HUDEP-2 (cell line): ENCODE results near the gene MRPS15.
A peak's percentile ranks its signal among the peaks of the same experiment; 100 is the strongest.

Experiments
- DNase-seq, 76 experiments: peaks; one replicate each; lab custom pipeline; 2025; ENCODE audit not compliant: unreplicated experiment in 76 of 76; lab: John Stamatoyannopoulos, UW

MRPS15 gene

DNA sequence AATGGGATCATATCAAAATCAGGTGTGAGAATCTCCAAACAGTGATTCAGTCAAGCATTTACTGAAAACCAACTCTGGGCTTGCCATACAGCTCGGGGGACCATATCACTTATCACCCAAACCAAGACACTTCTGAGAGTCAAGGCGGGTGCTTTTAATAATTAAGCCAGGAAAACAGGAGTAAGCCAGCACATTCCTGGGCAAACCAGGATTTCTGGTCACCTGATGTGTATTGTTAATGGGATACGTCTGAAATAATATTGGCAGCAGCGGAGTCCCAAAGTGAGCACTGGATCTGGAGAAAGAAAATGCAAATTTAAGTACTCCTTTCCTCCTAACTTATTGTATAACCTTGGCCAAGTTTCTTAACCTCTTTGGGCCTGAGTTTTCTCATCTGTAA lies 31.6 kb downstream of the MRPS15 start:
- no peak for DNase-seq

DNA sequence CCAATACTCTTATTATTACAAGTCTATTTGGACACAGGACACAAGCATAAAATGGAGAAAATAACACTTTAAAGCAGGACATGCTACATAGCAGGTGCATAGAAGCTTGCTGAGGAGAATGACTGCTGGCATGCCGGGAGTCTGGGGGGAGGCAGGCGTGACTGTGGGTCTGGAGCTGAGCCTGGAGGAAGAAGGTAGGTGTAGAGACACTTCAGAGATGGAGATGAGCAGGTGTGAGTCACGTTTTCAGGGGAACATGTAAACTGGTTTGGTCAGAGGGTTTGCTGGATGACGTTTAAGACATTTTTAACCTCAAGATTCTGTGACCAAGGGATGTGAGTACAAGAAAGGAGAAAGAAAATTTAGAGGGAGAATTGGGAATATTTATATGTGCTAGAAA lies 38.4 kb downstream of the MRPS15 start:
- no peak for DNase-seq

DNA sequence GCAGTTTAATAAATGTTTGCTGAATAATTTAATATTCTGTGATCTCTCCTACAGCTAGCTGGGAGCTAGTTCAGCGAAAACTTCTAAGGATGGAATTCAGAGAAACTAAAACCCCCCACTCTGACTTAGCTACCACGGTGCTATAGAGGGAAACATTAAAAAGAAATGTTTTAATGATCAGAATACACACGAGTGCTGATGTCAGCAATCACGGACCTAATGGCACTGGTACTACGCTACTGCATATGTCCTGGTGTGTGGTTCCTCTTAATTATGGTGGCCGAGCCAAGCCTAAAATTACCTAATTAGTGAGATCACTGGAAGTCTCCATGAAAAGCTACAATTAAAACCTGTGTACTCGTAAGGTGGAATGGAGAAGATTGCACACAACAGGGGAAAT lies 42.5 kb downstream of the MRPS15 start:
- DNase-seq: no peak

DNA sequence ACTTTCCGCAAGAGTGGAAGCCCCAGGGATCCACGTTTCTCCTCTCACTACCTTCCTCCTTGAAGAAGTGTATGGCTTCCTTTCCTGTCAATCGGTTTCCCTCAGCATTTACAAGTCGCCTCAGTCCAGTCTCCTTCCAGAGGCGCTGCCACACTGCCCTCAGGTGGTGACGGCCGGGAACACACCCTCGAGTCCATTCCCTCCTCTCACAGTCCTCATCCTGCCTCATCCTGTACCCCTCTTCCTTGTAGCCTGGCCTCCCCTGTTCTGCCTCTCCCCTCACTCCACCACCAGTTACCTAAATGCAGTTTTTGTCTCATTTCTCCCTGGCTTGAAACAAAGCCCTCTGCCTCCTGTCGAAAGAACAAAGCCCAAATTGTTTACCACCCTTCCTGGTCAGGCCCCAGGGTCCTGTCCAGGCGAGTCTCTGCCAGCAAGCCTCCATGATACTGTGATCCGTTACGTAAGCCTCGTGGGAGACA lies 43.3 kb downstream of the MRPS15 start:
- DNase-seq: peak in 71 of 76 experiments; percentile 11 to 87 (median 64)

DNA sequence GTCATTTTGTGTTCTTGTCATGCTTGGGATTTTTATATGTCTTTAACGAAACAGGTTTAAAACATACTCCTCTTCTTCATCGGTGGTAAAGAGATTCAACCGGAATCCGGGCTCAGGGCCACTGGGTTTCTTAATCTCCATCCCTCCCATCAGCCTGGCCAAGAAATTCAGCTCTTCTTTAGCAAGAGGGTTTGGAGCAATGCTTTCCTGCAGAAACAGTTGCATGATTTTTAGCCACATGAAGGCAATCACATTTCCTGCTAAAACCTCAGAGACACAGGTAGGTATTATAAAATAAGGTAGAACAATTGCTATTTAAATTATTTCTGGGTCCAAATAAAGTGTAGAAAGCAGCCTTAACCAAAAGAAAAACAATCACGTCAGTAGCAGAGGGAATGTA lies 43.8 kb downstream of the MRPS15 start:
- DNase-seq: no peak

DNA sequence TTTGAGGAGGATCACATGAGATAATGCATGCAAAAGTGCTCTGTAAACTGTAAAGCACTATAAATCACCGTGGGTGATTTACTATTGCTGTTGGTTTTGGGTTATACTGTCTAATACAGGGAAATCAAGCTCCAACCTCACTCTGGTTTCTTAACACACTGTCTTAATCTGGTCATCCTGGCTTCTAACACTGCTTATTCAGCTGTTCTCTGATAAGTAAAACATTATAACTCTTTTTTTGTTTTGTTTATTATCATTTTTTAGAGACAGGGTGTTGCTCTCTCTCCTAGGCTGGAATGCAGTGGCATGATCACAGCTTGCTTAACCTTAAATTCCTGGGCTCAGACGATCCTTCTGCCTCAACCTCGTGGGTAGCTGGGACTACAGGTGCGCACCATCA lies 44.6 kb downstream of the MRPS15 start:
- DNase-seq: no peak

DNA sequence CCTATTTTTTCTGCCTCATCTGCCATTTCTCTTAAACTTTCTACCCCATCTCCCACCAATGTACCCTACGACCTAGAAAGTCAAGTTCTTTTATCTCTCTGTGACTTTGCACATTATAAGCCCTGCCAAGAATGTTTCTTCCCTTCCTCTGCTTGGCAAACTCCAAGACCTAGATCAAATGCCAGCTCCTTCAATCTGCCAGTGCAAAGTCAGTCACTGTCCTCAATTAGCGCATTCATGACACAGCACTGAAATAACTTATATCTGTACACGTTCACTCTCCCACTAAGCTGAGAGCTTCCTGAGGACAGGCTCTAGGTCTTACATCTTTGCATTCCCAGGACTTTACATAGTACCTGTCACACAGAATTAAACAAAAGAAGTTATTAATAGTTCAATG lies 45.0 kb downstream of the MRPS15 start:
- DNase-seq: no peak

DNA sequence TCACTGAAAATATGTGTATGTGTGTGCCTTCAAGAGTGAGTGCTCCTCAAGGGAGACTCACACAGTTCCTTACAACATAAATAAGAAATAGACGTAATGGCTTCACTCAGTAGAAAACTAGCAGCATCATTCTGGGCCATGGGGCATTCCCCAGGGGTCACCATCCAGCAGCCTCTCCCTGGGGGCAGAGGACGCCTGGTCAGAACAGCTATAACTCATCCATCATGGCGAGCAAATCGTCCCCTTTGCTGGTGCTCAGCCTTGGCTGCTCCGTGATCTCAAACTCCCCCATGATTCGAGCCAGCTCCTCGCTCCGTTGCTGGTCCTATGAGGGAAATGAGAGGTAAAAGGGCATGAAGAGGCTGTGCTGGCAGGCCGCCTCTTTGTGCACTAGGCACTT lies 46.3 kb downstream of the MRPS15 start:
- no peak for DNase-seq

DNA sequence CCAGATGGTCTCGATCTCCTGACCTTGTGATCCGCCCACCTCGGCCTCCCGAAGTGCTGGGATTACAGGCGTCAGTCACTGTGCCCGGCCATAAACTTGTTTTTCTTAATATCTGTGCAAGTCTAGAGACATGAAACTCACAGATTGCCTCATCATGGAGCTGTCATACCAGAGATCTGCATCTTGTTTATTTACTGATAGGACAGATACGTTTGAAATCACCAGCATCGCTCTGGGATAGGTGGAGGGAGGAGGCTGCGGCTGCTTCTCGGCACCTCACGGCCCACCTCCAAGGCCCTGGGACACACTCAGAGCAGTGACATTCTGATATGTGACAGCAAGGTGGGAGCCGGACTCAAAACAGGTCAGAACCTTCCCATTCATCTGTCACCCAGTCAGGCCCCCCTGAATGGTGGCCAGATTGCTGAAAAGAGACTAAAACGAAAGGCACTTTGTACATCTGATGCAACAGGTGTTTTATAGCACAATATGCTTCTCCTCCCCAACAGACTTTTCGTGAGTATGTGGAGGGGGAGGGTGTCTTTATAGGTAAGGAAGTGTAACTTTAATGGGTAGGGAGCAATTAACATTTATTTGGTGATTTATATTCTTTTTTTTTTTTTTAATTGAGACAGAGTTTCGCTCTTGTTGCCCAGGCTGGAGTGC lies 48.4 kb downstream of the MRPS15 start:
- no peak for DNase-seq

DNA sequence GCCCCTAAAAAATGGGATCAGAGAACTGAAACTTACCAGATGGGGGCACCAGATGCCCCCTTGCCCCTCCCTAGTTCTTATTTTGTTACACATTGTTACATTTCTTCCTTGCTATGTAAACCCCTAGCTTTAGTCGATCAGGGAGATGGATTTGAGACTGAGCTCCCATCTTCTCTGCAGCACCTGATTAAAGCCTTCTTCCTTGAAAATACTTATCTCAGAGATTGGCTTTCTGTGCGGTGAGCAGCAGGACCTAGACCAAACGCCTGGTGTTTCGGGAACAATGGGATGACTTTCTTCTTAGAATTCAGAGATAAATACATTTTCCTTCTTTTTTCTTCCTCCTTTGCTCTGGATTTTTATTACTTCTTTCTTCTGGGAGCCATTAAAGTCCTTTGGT lies 49.8 kb downstream of the MRPS15 start:
- DNase-seq: no peak

DNA sequence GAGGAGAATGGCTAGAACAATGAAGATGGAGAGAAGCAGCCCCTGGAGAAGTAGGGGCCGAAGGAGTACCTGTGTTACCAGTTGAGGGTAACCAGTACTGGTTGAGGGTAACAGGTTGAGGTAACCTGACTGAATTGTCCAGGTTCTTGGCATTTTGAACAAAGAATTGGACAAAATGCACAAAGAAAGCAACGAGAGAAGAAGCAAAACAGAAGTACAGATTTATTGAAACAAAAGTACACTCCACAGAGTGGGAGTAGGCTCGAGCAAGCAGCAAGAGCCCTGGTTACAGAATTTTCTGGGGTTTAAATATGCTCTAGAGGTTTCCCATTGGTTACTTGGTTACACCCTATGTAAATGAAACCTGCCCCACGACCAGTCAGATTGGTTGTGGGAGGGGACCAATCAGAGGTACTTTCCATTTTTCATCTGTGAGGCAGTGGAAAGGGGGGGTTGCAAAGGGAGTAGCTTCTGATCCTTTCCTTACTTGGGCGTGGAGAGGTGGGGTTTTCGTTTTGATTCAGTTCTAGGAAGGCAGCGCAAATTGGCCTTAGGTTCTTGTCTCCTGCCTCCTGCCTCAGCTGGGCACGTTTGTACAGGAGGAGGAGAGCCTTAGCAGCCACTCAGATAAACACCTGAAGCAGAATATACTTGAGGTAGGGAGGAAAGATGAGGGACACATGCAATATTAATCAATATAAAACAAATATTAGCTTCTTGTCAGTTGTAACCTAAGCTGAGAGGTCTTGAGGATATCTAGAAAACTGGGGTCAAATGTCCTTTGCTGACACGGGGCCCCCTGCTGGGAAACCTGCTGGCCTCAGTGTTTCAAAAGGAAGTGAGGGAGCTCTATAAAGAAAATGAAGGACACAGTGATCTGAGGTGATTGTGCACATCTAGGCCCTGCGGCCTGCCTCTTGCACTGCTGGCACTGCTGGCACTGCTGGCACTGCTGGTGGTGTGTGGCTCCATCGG lies 52.2 kb downstream of the MRPS15 start:
- DNase-seq: peak in 65 of 76 experiments; percentile 5 to 84 (median 44)

DNA sequence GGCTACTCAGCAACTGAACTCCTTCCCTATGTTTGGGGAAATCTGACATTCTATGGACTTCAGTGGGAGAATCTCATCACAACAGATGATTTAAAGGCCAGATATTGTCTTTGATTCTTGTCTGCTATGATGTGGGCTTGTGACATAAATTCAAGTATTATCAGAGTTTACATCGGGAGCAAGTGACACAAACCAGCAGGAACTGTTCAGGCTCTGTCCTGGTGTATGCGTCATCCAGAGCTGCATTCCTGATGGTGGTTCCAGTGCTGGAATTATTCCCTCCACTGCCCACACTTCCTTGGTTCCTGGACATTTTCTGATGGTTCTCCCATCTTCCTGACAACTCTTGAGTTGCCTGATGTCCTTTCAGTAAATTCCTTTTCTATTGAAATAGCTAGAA lies 55.7 kb downstream of the MRPS15 start:
- no peak for DNase-seq

DNA sequence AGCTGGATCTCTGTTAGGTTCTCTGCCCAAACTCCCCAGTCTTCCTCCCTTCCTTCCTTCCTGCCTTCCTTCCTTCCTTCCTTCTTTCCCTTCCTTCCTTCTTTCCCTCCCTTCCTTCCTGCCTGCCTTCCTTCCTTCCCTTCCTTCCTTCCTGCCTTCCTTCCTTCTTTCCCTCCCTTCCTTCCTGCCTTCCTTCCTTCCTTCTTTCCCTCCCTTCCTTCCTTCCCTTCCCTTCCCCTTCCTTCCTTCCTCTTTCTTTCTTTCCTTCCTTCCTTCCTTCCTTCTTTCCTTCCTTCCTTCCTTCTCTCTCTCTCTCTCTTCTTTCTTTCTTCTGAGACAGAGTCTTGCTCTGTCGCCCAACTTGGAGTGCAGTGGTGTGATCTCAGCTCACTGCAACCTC lies 57.7 kb downstream of the MRPS15 start:
- DNase-seq: no peak
